Keratinocyte (primary cell): ENCODE data around the gene FAM20C. TPM values are rescaled to one million over a fixed set of nuclear protein-coding genes. Genes with fewer than 3 reads are reported as not detected.

Experiments
- DNase-seq: peaks from one replicate; pipeline ENCODE4 v3.0.0-alpha.2; 2011; ENCODE audit warnings: low read depth, missing footprints, low spot score
- FAIRE-seq: peaks from 2 replicates; lab custom pipeline; 2011; peaks lifted over from hg19 to GRCh38; lab: Jason Lieb, UNC
- H2AFZ ChIP-seq: 2 replicates; pipeline ENCODE4 v1.6.0; 2012; ENCODE audit warnings: low read length, control low read depth, inconsistent platforms; ENCODE audit not compliant: control insufficient read depth
- H3K27ac ChIP-seq: 2 replicates; pipeline ENCODE4 v1.5.1; 2011; ENCODE audit warnings: low read length; ENCODE audit not compliant: control insufficient read depth, insufficient read depth
- H3K27me3 ChIP-seq: 3 replicates; pipeline ENCODE4 v1.6.0; 2011; ENCODE audit warnings: low read length; ENCODE audit not compliant: control insufficient read depth, insufficient read depth; ENCODE audit errors: extremely low read depth
- H3K36me3 ChIP-seq, 2 experiments: 2 replicates in 1 of 2; 3 replicates in 1 of 2; pipeline ENCODE4 v1.5.1; 2011; ENCODE audit warnings: low read length in 2 of 2, mild to moderate bottlenecking in 1 of 2; ENCODE audit not compliant: control insufficient read depth in 2 of 2, insufficient read depth in 2 of 2; ENCODE audit errors: extremely low read depth in 1 of 2
- H3K4me1 ChIP-seq: 3 replicates; pipeline ENCODE4 v1.5.1; 2011; ENCODE audit warnings: low read length; ENCODE audit not compliant: control insufficient read depth, insufficient read depth; ENCODE audit errors: extremely low read depth
- H3K4me2 ChIP-seq: 3 replicates; pipeline ENCODE4 v1.6.0; 2011; ENCODE audit warnings: low read depth, low read length; ENCODE audit not compliant: control insufficient read depth, insufficient read depth; ENCODE audit errors: extremely low read depth
- H3K4me3 ChIP-seq, 3 experiments: fragments of 200-600 bp in 1 of 3; sonication (generic) in 1 of 3; 2 replicates in 2 of 3; 3 replicates in 1 of 3; pipeline ENCODE4 v1.5.1; 2011 to 2016; ENCODE audit warnings: low read length in 3 of 3, mild to moderate bottlenecking in 3 of 3, control low read depth in 2 of 3, inconsistent platforms in 1 of 3, low read depth in 1 of 3, mixed read lengths in 1 of 3, mixed run types in 1 of 3, moderate library complexity in 1 of 3; ENCODE audit not compliant: control insufficient read depth in 2 of 3, insufficient read depth in 2 of 3; ENCODE audit errors: extremely low read depth in 1 of 3
- H3K79me2 ChIP-seq: 2 replicates; pipeline ENCODE4 v1.6.0; 2012; ENCODE audit warnings: low read length; ENCODE audit not compliant: control insufficient read depth, insufficient read depth
- H3K9ac ChIP-seq: 3 replicates; pipeline ENCODE4 v1.6.0; 2011; ENCODE audit warnings: low read length; ENCODE audit not compliant: control insufficient read depth, insufficient read depth; ENCODE audit errors: extremely low read depth
- H3K9me1 ChIP-seq: 3 replicates; pipeline ENCODE4 v1.6.0; 2011; ENCODE audit warnings: low read length; ENCODE audit not compliant: control insufficient read depth, insufficient read depth; ENCODE audit errors: extremely low read depth
- H3K9me3 ChIP-seq: 2 replicates; pipeline ENCODE4 v1.5.1; 2012; ENCODE audit warnings: low read depth, low read length; ENCODE audit not compliant: control insufficient read depth
- H4K20me1 ChIP-seq: 3 replicates; pipeline ENCODE4 v1.6.0; 2011; ENCODE audit warnings: low read length; ENCODE audit not compliant: control insufficient read depth, insufficient read depth; ENCODE audit errors: extremely low read depth
- CTCF ChIP-seq, 3 experiments: IDR thresholded peaks in 1 of 3; conservative IDR thresholded peaks in 1 of 3; optimal IDR thresholded peaks in 1 of 3; 2 replicates in 2 of 3; 3 replicates in 1 of 3; pipeline versions ENCODE3 to v1.5.1; 2011; ENCODE audit warnings: low read length in 3 of 3, mild to moderate bottlenecking in 3 of 3, moderate library complexity in 2 of 3, control low read depth in 1 of 3, inconsistent platforms in 1 of 3; ENCODE audit not compliant: insufficient read depth in 2 of 3; ENCODE audit errors: extremely low read depth in 1 of 3
- EZH2 ChIP-seq: IDR thresholded peaks from one replicate; pipeline ENCODE4 v1.6.1; 2012; ENCODE audit warnings: inconsistent platforms, mild to moderate bottlenecking, low read length, moderate library complexity
- dilution Hi-C: fragments of 300-500 bp; cut with MboI; formaldehyde crosslinking; loops from one replicate; pipeline ENCODE4 v1.7.0; 2020; ENCODE audit warnings: low sequenced_read_pairs; ENCODE audit not compliant: extremely low pct_ligation_motif_present
- polyA plus RNA-seq, 5 experiments: library from polyadenylated mRNA; depleted of rRNA in 3 of 5; stranded (reverse) in 3 of 5; stranded (forward) in 1 of 5; unstranded in 1 of 5; fragments of >200 nt; gene quantifications; 1 replicate in 1 of 5; 2 replicates in 3 of 5; 3 replicates in 1 of 5; pipeline versions ENCODE4 v1.2.1 to v1.2.3, GENCODE V29; 2011 to 2012; ENCODE audit warnings: missing spikeins in 2 of 5, low read depth in 1 of 5, low replicate concordance in 1 of 5

The FAM20C gene
- polyA plus RNA-seq, 1 donor (not counting 4 experiments of a cell fraction or from before 2014, with no cell fraction given) = 3.8 TPM

- H3K9me3 ChIP-seq = no peaks in the 10 kb centered on the region
- H3K4me2 ChIP-seq = no peak overlapping the region
- no peak overlapping the region for H3K9ac ChIP-seq
- H3K27ac ChIP-seq = no peak overlapping the region
- peaks cover 4% of the 10 kb centered on the region for H3K4me1 ChIP-seq
- H2AFZ ChIP-seq = no peak overlapping the region
- H4K20me1 ChIP-seq = no peaks in the 10 kb centered on the region
- H3K4me3 ChIP-seq = no peak overlapping the region
- DNase-seq (no peak), FAIRE-seq (no peak)
- dilution Hi-C loops = no loop called here
- no peaks in the 10 kb centered on the region for H3K36me3 ChIP-seq
- no peaks in the 10 kb centered on the region for H3K79me2 ChIP-seq
- TF ChIP-seq CTCF (optimal IDR thresholded peaks at IDR 0.05 in 1 of 3, IDR thresholded peaks at IDR 0.05 in 1 of 3, conservative IDR thresholded peaks at IDR 0.05 in 1 of 3; ENCODE audit: extremely low read depth in 1 of 3, insufficient read depth in 2 of 3, low read length in 3 of 3) (no peak), EZH2 (no peak)
- H3K27me3 ChIP-seq = peaks cover 3% of the 10 kb centered on the region
- H3K9me1 ChIP-seq = no peaks in the 10 kb centered on the region
Observed at GRCh38 chr7:176786-177459, 15.4 kb upstream of the FAM20C start.

GRCh38 chr7:178444-178843 lies 13.9 kb upstream of the FAM20C start:
- no peak for FAIRE-seq
- peaks cover 4% of the 10 kb centered on the region for H3K4me1 ChIP-seq
- no peak for TF ChIP-seq EZH2
- no peak for TF ChIP-seq CTCF (optimal IDR thresholded peaks at IDR 0.05 in 1 of 3, IDR thresholded peaks at IDR 0.05 in 1 of 3, conservative IDR thresholded peaks at IDR 0.05 in 1 of 3; ENCODE audit: extremely low read depth in 1 of 3, insufficient read depth in 2 of 3, low read length in 3 of 3)
- H3K9me3 ChIP-seq = no peaks in the 10 kb centered on the region
- no peaks in the 10 kb centered on the region for H3K79me2 ChIP-seq
- dilution Hi-C loops = no loop called here
- H3K27ac ChIP-seq = no peak overlapping the region
- H3K4me2 ChIP-seq = no peak overlapping the region
- H2AFZ ChIP-seq = no peak overlapping the region
- DNase-seq = no peak
- no peak overlapping the region for H3K9ac ChIP-seq
- H3K27me3 ChIP-seq = peaks cover 7% of the 10 kb centered on the region
- no peak overlapping the region for H3K4me3 ChIP-seq
- no peaks in the 10 kb centered on the region for H3K36me3 ChIP-seq
- H3K9me1 ChIP-seq = no peaks in the 10 kb centered on the region
- no peaks in the 10 kb centered on the region for H4K20me1 ChIP-seq
